ENCODE results near the gene NRCAM. TPM values are rescaled to one million over a fixed set of nuclear protein-coding genes. Genes with fewer than 3 reads are reported as not detected.

Gene NRCAM
- total RNA-seq, 1 donor from 2014 or later: 11.0 TPM

DNA sequence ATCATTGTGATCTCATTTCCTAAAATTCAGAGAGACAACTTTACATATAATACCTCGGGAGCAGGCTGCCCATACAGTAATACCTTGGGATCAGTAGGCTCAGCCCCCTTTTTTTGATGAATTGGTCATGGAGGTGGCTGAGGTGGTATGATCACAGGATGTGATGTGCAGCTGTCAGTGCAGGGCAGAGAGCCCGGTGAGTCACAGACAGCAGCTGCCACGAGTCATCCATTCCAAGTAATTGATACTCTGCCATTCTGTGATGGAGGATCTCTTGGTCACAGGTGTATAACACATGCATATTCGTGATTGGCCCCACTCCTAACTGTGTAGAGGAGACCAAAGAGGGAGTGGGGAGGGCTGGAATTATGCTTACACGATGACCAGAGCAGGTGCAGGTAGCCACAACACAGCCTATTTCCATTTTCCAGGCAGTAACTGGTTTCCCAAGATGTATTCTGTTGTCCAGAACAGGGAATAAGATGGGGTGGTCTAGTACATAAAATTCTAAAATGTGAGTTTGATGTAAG lies 14.1 kb downstream of the NRCAM start:
- H3K4me3 ChIP-seq (ENCODE audit: low read depth, low read length): no peak overlapping the region
- TF ChIP-seq, protein P1, sequence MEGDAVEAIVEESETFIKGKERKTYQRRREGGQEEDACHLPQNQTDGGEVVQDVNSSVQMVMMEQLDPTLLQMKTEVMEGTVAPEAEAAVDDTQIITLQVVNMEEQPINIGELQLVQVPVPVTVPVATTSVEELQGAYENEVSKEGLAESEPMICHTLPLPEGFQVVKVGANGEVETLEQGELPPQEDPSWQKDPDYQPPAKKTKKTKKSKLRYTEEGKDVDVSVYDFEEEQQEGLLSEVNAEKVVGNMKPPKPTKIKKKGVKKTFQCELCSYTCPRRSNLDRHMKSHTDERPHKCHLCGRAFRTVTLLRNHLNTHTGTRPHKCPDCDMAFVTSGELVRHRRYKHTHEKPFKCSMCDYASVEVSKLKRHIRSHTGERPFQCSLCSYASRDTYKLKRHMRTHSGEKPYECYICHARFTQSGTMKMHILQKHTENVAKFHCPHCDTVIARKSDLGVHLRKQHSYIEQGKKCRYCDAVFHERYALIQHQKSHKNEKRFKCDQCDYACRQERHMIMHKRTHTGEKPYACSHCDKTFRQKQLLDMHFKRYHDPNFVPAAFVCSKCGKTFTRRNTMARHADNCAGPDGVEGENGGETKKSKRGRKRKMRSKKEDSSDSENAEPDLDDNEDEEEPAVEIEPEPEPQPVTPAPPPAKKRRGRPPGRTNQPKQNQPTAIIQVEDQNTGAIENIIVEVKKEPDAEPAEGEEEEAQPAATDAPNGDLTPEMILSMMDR (conservative IDR thresholded peaks at IDR 0.05; ENCODE audit: low read depth, low read length): no peak
- peak; percentile 38 for DNase-seq (ENCODE audit: low read depth)

GRCh38 chr7:108441392-108441955 lies 14.8 kb downstream of the NRCAM start:
- DNase-seq (ENCODE audit: low read depth): no peak

GRCh38 chr7:108440613-108441012 lies 15.6 kb downstream of the NRCAM start:
- no peak for DNase-seq (ENCODE audit: low read depth)
- TF ChIP-seq, protein P1 (conservative IDR thresholded peaks at IDR 0.05; ENCODE audit: low read depth, low read length): no peak
- H3K4me3 ChIP-seq (ENCODE audit: low read depth, low read length): no peak overlapping the region

More at GRCh38 chr7:108441392-108441955, 14.8 kb downstream of the NRCAM start:
- TF ChIP-seq, protein P1 (conservative IDR thresholded peaks at IDR 0.05; ENCODE audit: low read depth, low read length): no peak
- H3K4me3 ChIP-seq (ENCODE audit: low read depth, low read length): no peak overlapping the region

DNA sequence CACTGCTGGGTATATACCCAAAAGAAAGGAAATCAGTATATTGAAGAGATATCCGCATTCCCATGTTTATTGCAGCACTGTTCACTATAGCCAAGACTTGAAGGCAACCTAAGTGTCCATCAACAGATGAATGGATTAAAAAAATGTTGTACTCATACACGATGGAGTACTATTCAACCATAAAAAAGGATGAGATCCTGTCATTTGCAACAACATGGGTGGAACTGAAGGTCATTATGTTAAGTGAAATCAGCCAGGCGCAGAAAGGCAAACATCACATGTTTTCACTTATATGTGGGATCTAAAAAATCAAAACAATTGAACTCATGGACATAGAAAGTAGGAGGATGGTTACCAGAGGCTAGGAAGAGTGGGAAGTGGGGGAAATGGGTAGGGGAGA lies 19.3 kb downstream of the NRCAM start:
- H3K4me3 ChIP-seq (ENCODE audit: low read depth, low read length): no peak overlapping the region
- no peak for DNase-seq (ENCODE audit: low read depth)
- TF ChIP-seq, protein P1 (conservative IDR thresholded peaks at IDR 0.05; ENCODE audit: low read depth, low read length): no peak

- no peak overlapping the region for H3K4me3 ChIP-seq (ENCODE audit: low read depth, low read length)
- no peak for DNase-seq (ENCODE audit: low read depth)
- TF ChIP-seq, protein P1 (conservative IDR thresholded peaks at IDR 0.05; ENCODE audit: low read depth, low read length): no peak
Measured at GRCh38 chr7:108434010-108434409, 22.2 kb downstream of the NRCAM start.

- H3K4me3 ChIP-seq (ENCODE audit: low read depth, low read length): no peak overlapping the region
- TF ChIP-seq, protein P1 (conservative IDR thresholded peaks at IDR 0.05; ENCODE audit: low read depth, low read length): no peak
- DNase-seq (ENCODE audit: low read depth): no peak
Measured at GRCh38 chr7:108431099-108431498, 25.1 kb downstream of the NRCAM start.

GRCh38 chr7:108430664-108431063 lies 25.6 kb downstream of the NRCAM start:
- TF ChIP-seq, protein P1 (conservative IDR thresholded peaks at IDR 0.05; ENCODE audit: low read depth, low read length): no peak
- no peak overlapping the region for H3K4me3 ChIP-seq (ENCODE audit: low read depth, low read length)
- no peak for DNase-seq (ENCODE audit: low read depth)

Data from epithelial cell of proximal tubule (primary cell).